DOHH2 (cell line): ENCODE data around the gene TLK1.

Source experiments
- EZH2phosphoT487 ChIP-seq: fragments of 200-600 bp; sonication (generic); IDR thresholded peaks from 2 replicates; pipeline ENCODE4 v1.6.1; 2017; ENCODE audit warnings: borderline replicate concordance, mild to moderate bottlenecking, antibody characterized with exemption, low read length, moderate library complexity, mixed read lengths
- TF ChIP-seq, protein P1 (sequence below): fragments of 200-600 bp; sonication (generic); IDR thresholded peaks from one replicate; pipeline ENCODE4 v1.5.1; 2014; ENCODE audit warnings: antibody characterized with exemption, mild to moderate bottlenecking, low read depth, low read length; ENCODE audit not compliant: poor library complexity, severe bottlenecking

DNA sequence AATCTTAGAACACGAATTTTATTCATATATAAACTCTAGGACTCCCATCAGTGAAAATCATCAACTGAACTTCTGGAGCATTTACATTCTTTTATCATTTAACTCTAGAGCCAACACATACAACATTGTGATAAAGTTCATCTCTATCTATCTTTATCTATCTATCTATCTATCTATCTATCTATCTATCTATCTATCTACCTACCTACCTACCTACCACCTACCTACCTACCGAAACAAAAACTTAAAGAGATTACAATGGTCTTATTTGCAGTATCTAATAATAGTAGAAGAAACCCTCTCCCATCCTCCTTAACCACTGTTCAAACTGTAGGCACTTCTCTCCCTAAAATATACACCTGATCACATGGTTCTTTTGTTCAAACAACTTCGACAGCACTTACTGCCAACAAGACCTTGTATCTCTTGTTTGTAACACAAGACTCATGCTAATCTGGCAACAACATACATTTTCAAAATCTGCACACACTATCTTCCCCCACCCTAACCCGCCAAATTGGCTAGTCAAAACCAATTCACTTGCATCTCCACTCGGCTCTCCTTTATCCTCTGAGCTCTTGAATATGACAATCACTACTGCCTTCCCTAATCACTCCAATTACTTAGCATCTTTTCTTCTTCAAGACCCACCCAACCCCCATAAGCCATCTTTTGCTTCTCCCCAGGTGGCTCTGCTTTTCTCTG is 162.6 kb downstream of the TLK1 start:
- TF ChIP-seq, protein P1, sequence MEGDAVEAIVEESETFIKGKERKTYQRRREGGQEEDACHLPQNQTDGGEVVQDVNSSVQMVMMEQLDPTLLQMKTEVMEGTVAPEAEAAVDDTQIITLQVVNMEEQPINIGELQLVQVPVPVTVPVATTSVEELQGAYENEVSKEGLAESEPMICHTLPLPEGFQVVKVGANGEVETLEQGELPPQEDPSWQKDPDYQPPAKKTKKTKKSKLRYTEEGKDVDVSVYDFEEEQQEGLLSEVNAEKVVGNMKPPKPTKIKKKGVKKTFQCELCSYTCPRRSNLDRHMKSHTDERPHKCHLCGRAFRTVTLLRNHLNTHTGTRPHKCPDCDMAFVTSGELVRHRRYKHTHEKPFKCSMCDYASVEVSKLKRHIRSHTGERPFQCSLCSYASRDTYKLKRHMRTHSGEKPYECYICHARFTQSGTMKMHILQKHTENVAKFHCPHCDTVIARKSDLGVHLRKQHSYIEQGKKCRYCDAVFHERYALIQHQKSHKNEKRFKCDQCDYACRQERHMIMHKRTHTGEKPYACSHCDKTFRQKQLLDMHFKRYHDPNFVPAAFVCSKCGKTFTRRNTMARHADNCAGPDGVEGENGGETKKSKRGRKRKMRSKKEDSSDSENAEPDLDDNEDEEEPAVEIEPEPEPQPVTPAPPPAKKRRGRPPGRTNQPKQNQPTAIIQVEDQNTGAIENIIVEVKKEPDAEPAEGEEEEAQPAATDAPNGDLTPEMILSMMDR, result no peak
- TF ChIP-seq EZH2phosphoT487, result no peak
